Activated CD4-positive, alpha-beta T cell treated with anti-CD3 and anti-CD28 coated beads, Interleukin-2, amount 10 ng/mL, durations not matched to agents 7 days and 5 days (primary cell): Measurements from ENCODE around the gene HUNK. TPM values are rescaled to one million over a fixed set of nuclear protein-coding genes. Genes with fewer than 3 reads are reported as not detected.
A peak's percentile ranks its signal among the peaks of the same experiment; 100 is the strongest.

Source experiments
- CTCF ChIA-PET: fragments of 350-600 bp; sonication (Branson Sonifier 250); formaldehyde crosslinking; loops from one replicate; lab custom pipeline; 2021; ENCODE audit warnings: antibody characterized with exemption; lab: Charles Lee
- POLR2A ChIA-PET: fragments of 350-600 bp; sonication (Branson Sonifier 250); formaldehyde crosslinking; loops from one replicate; lab custom pipeline; 2021; ENCODE audit warnings: antibody characterized with exemption; lab: Charles Lee
- DNase-seq: peaks from one replicate; pipeline ENCODE4 v3.0.0-alpha.2; 2020
- H3K27ac Mint-ChIP-seq: one replicate; pipeline ENCODE4 v1.8.0; 2021; ENCODE audit warnings: mild to moderate bottlenecking, moderate library complexity, mixed read lengths
- H3K27me3 Mint-ChIP-seq: one replicate; pipeline ENCODE4 v1.8.0; 2021; ENCODE audit warnings: mixed read lengths
- H3K36me3 Mint-ChIP-seq: one replicate; pipeline ENCODE4 v1.8.0; 2021; ENCODE audit warnings: low read depth, mixed read lengths
- H3K4me1 Mint-ChIP-seq: one replicate; pipeline ENCODE4 v1.8.0; 2021; ENCODE audit warnings: mixed read lengths
- H3K4me3 Mint-ChIP-seq: one replicate; pipeline ENCODE4 v1.8.0; 2021; ENCODE audit warnings: mild to moderate bottlenecking, moderate library complexity, mixed read lengths
- H3K9me3 Mint-ChIP-seq: one replicate; pipeline ENCODE4 v1.8.0; 2021; ENCODE audit warnings: mixed read lengths
- total RNA-seq, 2 experiments: library from RNA; stranded (reverse); gene quantifications; one replicate each; pipeline ENCODE4 v1.2.3, GENCODE V29; 2021

The HUNK gene
- total RNA-seq, 2 experiments from 2014 or later: 0.15 to 0.17 TPM

GRCh38 chr21:31964692-31965091 lies 91.9 kb downstream of the HUNK start:
- no peaks in the 10 kb centered on the region for H3K9me3 Mint-ChIP-seq
- H3K27ac Mint-ChIP-seq: no peak overlapping the region
- H3K4me1 Mint-ChIP-seq: no peaks in the 10 kb centered on the region
- POLR2A ChIA-PET: no interaction called here
- peaks cover 2% of the 10 kb centered on the region for H3K27me3 Mint-ChIP-seq
- no peak overlapping the region for H3K4me3 Mint-ChIP-seq
- no peaks in the 10 kb centered on the region for H3K36me3 Mint-ChIP-seq
- CTCF ChIA-PET: no interaction called here
- DNase-seq: no peak

- CTCF ChIA-PET: no interaction called here
- Mint-ChIP-seq H3K27me3 (peaks cover 2% of the 10 kb centered on the region), H3K36me3 (no peaks in the 10 kb centered on the region), H3K4me1 (no peaks in the 10 kb centered on the region), H3K27ac (no peak overlapping the region), H3K4me3 (no peak overlapping the region), H3K9me3 (no peaks in the 10 kb centered on the region)
- POLR2A ChIA-PET: no interaction called here
- no peak for DNase-seq
Measured at GRCh38 chr21:31967334-31967733, 94.5 kb downstream of the HUNK start.

- Mint-ChIP-seq H3K36me3 (peaks cover 4% of the 10 kb centered on the region), H3K4me1 (peaks cover 18% of the 10 kb centered on the region), H3K4me3 (no peak overlapping the region), H3K27me3 (peaks cover 19% of the 10 kb centered on the region), H3K9me3 (peaks cover 4% of the 10 kb centered on the region), H3K27ac (no peak overlapping the region)
- ChIA-PET CTCF (no interaction called here), POLR2A (no interaction called here)
- DNase-seq: no peak
Measured at GRCh38 chr21:31972622-31973021, 99.8 kb downstream of the HUNK start.

GRCh38 chr21:31973402-31973944 lies 100.7 kb downstream of the HUNK start:
- CTCF ChIA-PET: no interaction called here
- Mint-ChIP-seq H3K27ac (no peak overlapping the region), H3K36me3 (peaks cover 4% of the 10 kb centered on the region), H3K27me3 (peaks cover 19% of the 10 kb centered on the region), H3K4me3 (no peak overlapping the region), H3K9me3 (peaks cover 4% of the 10 kb centered on the region), H3K4me1 (peaks cover 18% of the 10 kb centered on the region)
- no peak for DNase-seq
- POLR2A ChIA-PET: no interaction called here

GRCh38 chr21:31974454-31974985 lies 101.7 kb downstream of the HUNK start:
- peak overlapping the region; percentile 25 for H3K27ac Mint-ChIP-seq
- peaks cover 4% of the 10 kb centered on the region for H3K9me3 Mint-ChIP-seq
- peaks cover 18% of the 10 kb centered on the region for H3K4me1 Mint-ChIP-seq
- H3K27me3 Mint-ChIP-seq: peaks cover 19% of the 10 kb centered on the region
- CTCF ChIA-PET: no interaction called here
- POLR2A ChIA-PET: no interaction called here
- no peak overlapping the region for H3K4me3 Mint-ChIP-seq
- DNase-seq: peak; percentile 61
- H3K36me3 Mint-ChIP-seq: peaks cover 4% of the 10 kb centered on the region

- H3K27ac Mint-ChIP-seq: no peak overlapping the region
Measured at GRCh38 chr21:31975491-31975890, 102.7 kb downstream of the HUNK start.

GRCh38 chr21:31977816-31978215 lies 105.0 kb downstream of the HUNK start:
- Mint-ChIP-seq H3K4me3 (no peak overlapping the region), H3K27ac (no peak overlapping the region), H3K27me3 (peaks cover 12% of the 10 kb centered on the region), H3K4me1 (peaks cover 18% of the 10 kb centered on the region), H3K9me3 (peaks cover 4% of the 10 kb centered on the region), H3K36me3 (peaks cover 4% of the 10 kb centered on the region)
- CTCF ChIA-PET: interaction anchor here (0.7 kb wide), 1 partner anchor 29 kb away, joined by 3 read pairs; no protein-coding TSS in a partner anchor
- POLR2A ChIA-PET: no interaction called here
- no peak for DNase-seq

More at GRCh38 chr21:31975491-31975890, 102.7 kb downstream of the HUNK start:
- H3K27me3 Mint-ChIP-seq: peaks cover 19% of the 10 kb centered on the region
- H3K4me3 Mint-ChIP-seq: no peak overlapping the region
- DNase-seq: no peak
- CTCF ChIA-PET: no interaction called here
- H3K4me1 Mint-ChIP-seq: peaks cover 18% of the 10 kb centered on the region
- peaks cover 4% of the 10 kb centered on the region for H3K9me3 Mint-ChIP-seq
- POLR2A ChIA-PET: no interaction called here
- peaks cover 4% of the 10 kb centered on the region for H3K36me3 Mint-ChIP-seq

GRCh38 chr21:31983120-31983519 lies 110.3 kb downstream of the HUNK start:
- H3K4me3 Mint-ChIP-seq: no peak overlapping the region
- DNase-seq: no peak
- H3K27ac Mint-ChIP-seq: no peak overlapping the region
- no peaks in the 10 kb centered on the region for H3K36me3 Mint-ChIP-seq
- no peaks in the 10 kb centered on the region for H3K4me1 Mint-ChIP-seq
- no peaks in the 10 kb centered on the region for H3K9me3 Mint-ChIP-seq
- ChIA-PET POLR2A (no interaction called here), CTCF (no interaction called here)
- no peaks in the 10 kb centered on the region for H3K27me3 Mint-ChIP-seq

- Mint-ChIP-seq H3K4me3 (no peak overlapping the region), H3K4me1 (no peaks in the 10 kb centered on the region), H3K9me3 (no peaks in the 10 kb centered on the region), H3K27ac (no peak overlapping the region), H3K27me3 (no peaks in the 10 kb centered on the region), H3K36me3 (no peaks in the 10 kb centered on the region)
- ChIA-PET POLR2A (no interaction called here), CTCF (no interaction called here)
- no peak for DNase-seq
Measured at GRCh38 chr21:31983554-31983953, 110.7 kb downstream of the HUNK start.

GRCh38 chr21:31985398-31985797 lies 112.6 kb downstream of the HUNK start:
- DNase-seq: no peak
- Mint-ChIP-seq H3K4me3 (no peak overlapping the region), H3K4me1 (no peaks in the 10 kb centered on the region), H3K36me3 (no peaks in the 10 kb centered on the region), H3K9me3 (no peaks in the 10 kb centered on the region), H3K27ac (no peak overlapping the region), H3K27me3 (peaks cover 3% of the 10 kb centered on the region)
- ChIA-PET POLR2A (no interaction called here), CTCF (interaction anchor here (0.6 kb wide), 1 partner anchor 52 kb away, joined by 3 read pairs; no protein-coding TSS in a partner anchor)

GRCh38 chr21:31986035-31986856 lies 113.4 kb downstream of the HUNK start:
- no peaks in the 10 kb centered on the region for H3K9me3 Mint-ChIP-seq
- peaks cover 3% of the 10 kb centered on the region for H3K27me3 Mint-ChIP-seq
- H3K4me1 Mint-ChIP-seq: no peaks in the 10 kb centered on the region
- no peak overlapping the region for H3K27ac Mint-ChIP-seq
- no peak overlapping the region for H3K4me3 Mint-ChIP-seq
- no peak for DNase-seq
- CTCF ChIA-PET: no interaction called here
- no peaks in the 10 kb centered on the region for H3K36me3 Mint-ChIP-seq
- POLR2A ChIA-PET: no interaction called here

GRCh38 chr21:31987696-31988095 lies 114.9 kb downstream of the HUNK start:
- CTCF ChIA-PET: no interaction called here
- Mint-ChIP-seq H3K4me1 (no peaks in the 10 kb centered on the region), H3K27ac (no peak overlapping the region), H3K4me3 (no peak overlapping the region), H3K9me3 (no peaks in the 10 kb centered on the region), H3K27me3 (peaks cover 3% of the 10 kb centered on the region), H3K36me3 (no peaks in the 10 kb centered on the region)
- POLR2A ChIA-PET: no interaction called here
- no peak for DNase-seq

GRCh38 chr21:31988492-31989290 lies 115.9 kb downstream of the HUNK start:
- no peaks in the 10 kb centered on the region for H3K4me1 Mint-ChIP-seq
- POLR2A ChIA-PET: no interaction called here
- H3K9me3 Mint-ChIP-seq: no peaks in the 10 kb centered on the region
- CTCF ChIA-PET: no interaction called here
- H3K36me3 Mint-ChIP-seq: no peaks in the 10 kb centered on the region
- H3K27ac Mint-ChIP-seq: no peak overlapping the region
- DNase-seq: no peak
- H3K27me3 Mint-ChIP-seq: peaks cover 3% of the 10 kb centered on the region
- no peak overlapping the region for H3K4me3 Mint-ChIP-seq
